ENCODE results near the gene MYO9A. TPM values are rescaled to one million over a fixed set of nuclear protein-coding genes. Genes with fewer than 3 reads are reported as not detected.

The MYO9A gene
- total and polyA plus RNA-seq, 5 donors = 4.9 to 35.8 (median 33.9) TPM

GRCh38 chr15:71791975-71792374 is 326.0 kb downstream of the MYO9A start:
- Histone ChIP-seq H3K4me3 (ENCODE audit: low read length) (no peak overlapping the region), H3K27me3 (ENCODE audit: control insufficient read depth, insufficient read depth) (no peaks in the 10 kb centered on the region), H3K4me1 (ENCODE audit: control insufficient read depth, insufficient read depth, low read length) (no peaks in the 10 kb centered on the region), H3K9me3 (ENCODE audit: control insufficient read depth, low read length) (no peaks in the 10 kb centered on the region), H3K27ac (ENCODE audit: low read length) (no peak overlapping the region)
- DNase-seq = no peak
- no peak for ATAC-seq
- WGBS = 87% methylated on average over 7 of the region's 7 CpGs
- intact Hi-C loops (cut with DNase I) = no loop called here

GRCh38 chr15:71790081-71790480 is 327.9 kb downstream of the MYO9A start:
- ATAC-seq = no peak
- no peak for DNase-seq
- no peaks in the 10 kb centered on the region for H3K9me3 ChIP-seq (ENCODE audit: control insufficient read depth, low read length)
- no peak overlapping the region for H3K27ac ChIP-seq (ENCODE audit: low read length)
- 82% methylated on average over 10 of the region's 10 CpGs for WGBS
- no peaks in the 10 kb centered on the region for H3K4me1 ChIP-seq (ENCODE audit: control insufficient read depth, insufficient read depth, low read length)
- intact Hi-C loops (cut with DNase I) = no loop called here
- no peaks in the 10 kb centered on the region for H3K27me3 ChIP-seq (ENCODE audit: control insufficient read depth, insufficient read depth)
- H3K4me3 ChIP-seq (ENCODE audit: low read length) = no peak overlapping the region

GRCh38 chr15:71789616-71790015 is 328.3 kb downstream of the MYO9A start:
- no peak for DNase-seq
- intact Hi-C loops (cut with DNase I) = loop anchor here in 1 of 4 donors (10.0 kb wide), 1 partner anchor 365 kb away; no protein-coding TSS in a partner anchor
- H3K27ac ChIP-seq (ENCODE audit: low read length) = no peak overlapping the region
- H3K9me3 ChIP-seq (ENCODE audit: control insufficient read depth, low read length) = no peaks in the 10 kb centered on the region
- no peaks in the 10 kb centered on the region for H3K4me1 ChIP-seq (ENCODE audit: control insufficient read depth, insufficient read depth, low read length)
- no peaks in the 10 kb centered on the region for H3K27me3 ChIP-seq (ENCODE audit: control insufficient read depth, insufficient read depth)
- H3K4me3 ChIP-seq (ENCODE audit: low read length) = no peak overlapping the region
- 87% methylated on average over 6 of the region's 6 CpGs for WGBS
- ATAC-seq = no peak

- Histone ChIP-seq H3K4me3 (ENCODE audit: low read length) (no peak overlapping the region), H3K9me3 (ENCODE audit: control insufficient read depth, low read length) (no peaks in the 10 kb centered on the region), H3K4me1 (ENCODE audit: control insufficient read depth, insufficient read depth, low read length) (no peaks in the 10 kb centered on the region), H3K27ac (ENCODE audit: low read length) (no peak overlapping the region), H3K27me3 (ENCODE audit: control insufficient read depth, insufficient read depth) (no peaks in the 10 kb centered on the region)
- no peak for ATAC-seq
- intact Hi-C loops (cut with DNase I) = loop anchor here in 1 of 4 donors (10.0 kb wide), 1 partner anchor 366 kb away; no protein-coding TSS in a partner anchor
- DNase-seq = no peak
- 88% methylated on average over 15 of the region's 15 CpGs for WGBS
These were observed 329.0 kb downstream of the MYO9A start for GRCh38 chr15:71788646-71789579.

GRCh38 chr15:71786673-71787072 is 331.3 kb downstream of the MYO9A start:
- H3K4me3 ChIP-seq (ENCODE audit: low read length) = no peak overlapping the region
- H3K9me3 ChIP-seq (ENCODE audit: control insufficient read depth, low read length) = no peaks in the 10 kb centered on the region
- 82% methylated on average over 7 of the region's 7 CpGs for WGBS
- no peak for ATAC-seq
- H3K27ac ChIP-seq (ENCODE audit: low read length) = no peak overlapping the region
- no peaks in the 10 kb centered on the region for H3K27me3 ChIP-seq (ENCODE audit: control insufficient read depth, insufficient read depth)
- DNase-seq = no peak
- intact Hi-C loops (cut with DNase I) = loop anchor here in 1 of 4 donors (10.0 kb wide), 1 partner anchor 368 kb away; no protein-coding TSS in a partner anchor
- H3K4me1 ChIP-seq (ENCODE audit: control insufficient read depth, insufficient read depth, low read length) = no peaks in the 10 kb centered on the region

DNA sequence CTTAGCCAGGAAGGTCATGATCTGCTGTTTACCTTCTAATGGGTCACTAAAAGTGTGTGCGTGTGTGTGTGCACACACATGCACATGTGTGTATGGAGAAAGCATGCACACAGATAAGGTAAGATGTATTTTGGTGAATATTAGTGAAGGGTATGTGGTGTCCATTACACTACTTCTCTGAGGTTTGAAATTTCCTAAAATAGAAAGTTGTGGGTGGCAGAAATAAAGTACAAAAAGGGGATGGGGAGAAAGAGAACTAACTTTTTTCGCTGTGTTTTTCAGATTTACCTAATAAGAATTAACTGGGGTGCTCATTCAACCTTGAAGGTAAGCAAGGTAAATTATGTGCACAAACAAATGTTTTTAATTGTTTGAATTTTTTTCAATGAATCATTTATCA is 332.0 kb downstream of the MYO9A start:
- H3K4me3 ChIP-seq (ENCODE audit: low read length) = no peak overlapping the region
- no peak overlapping the region for H3K27ac ChIP-seq (ENCODE audit: low read length)
- no peaks in the 10 kb centered on the region for H3K4me1 ChIP-seq (ENCODE audit: control insufficient read depth, insufficient read depth, low read length)
- intact Hi-C loops (cut with DNase I) = loop anchor here in 1 of 4 donors (10.0 kb wide), 1 partner anchor 369 kb away; no protein-coding TSS in a partner anchor
- ATAC-seq = no peak
- no peaks in the 10 kb centered on the region for H3K9me3 ChIP-seq (ENCODE audit: control insufficient read depth, low read length)
- WGBS = 92% methylated on average over 2 of the region's 2 CpGs
- no peak for DNase-seq
- no peaks in the 10 kb centered on the region for H3K27me3 ChIP-seq (ENCODE audit: control insufficient read depth, insufficient read depth)

- 73% methylated on average over 6 of the region's 6 CpGs for WGBS
These were observed 333.2 kb downstream of the MYO9A start for GRCh38 chr15:71784719-71785118.

DNA sequence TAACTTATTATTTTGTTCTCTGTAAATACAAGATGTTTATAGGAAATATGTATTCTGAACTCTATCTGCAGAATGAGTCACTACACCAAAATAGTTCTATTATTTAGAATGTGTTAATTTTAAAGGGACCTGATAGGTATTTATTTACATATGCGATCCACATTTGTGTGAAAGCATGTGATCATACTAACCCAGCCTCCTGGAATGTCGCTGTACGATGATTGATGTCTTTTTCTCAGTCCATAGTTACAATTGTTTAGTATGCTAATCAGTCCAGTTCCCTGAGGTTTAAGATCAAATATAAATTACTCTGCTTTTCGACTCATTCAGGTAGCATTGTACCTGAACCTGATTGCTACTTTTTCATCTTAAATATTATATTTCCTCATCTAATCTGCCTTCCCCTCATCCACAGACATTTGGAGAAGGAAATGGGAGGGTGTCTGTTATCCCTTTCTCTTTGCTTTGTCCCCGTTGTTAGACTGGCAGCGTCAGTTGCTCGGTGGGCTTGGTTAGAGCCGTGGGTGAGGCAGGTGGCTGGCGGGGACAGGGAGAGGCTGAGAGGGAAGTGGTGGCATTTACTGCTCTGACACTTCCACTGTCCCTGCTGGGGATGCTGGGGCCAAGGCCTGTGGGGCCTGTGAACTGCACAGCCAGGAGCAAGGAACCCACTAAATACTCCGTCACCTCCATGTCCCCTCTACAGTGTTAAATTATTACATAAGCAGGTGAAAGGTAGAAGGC is 335.4 kb downstream of the MYO9A start:
- Histone ChIP-seq H3K27me3 (ENCODE audit: control insufficient read depth, insufficient read depth) (no peaks in the 10 kb centered on the region), H3K9me3 (ENCODE audit: control insufficient read depth, low read length) (no peaks in the 10 kb centered on the region), H3K4me1 (ENCODE audit: control insufficient read depth, insufficient read depth, low read length) (no peaks in the 10 kb centered on the region), H3K27ac (ENCODE audit: low read length) (no peak overlapping the region), H3K4me3 (ENCODE audit: low read length) (no peak overlapping the region)
- intact Hi-C loops (cut with DNase I) = loop anchor here in 1 of 4 donors (10.0 kb wide), 1 partner anchor 372 kb away; no protein-coding TSS in a partner anchor
- 79% methylated on average over 10 of the region's 10 CpGs for WGBS
- DNase-seq (no peak), ATAC-seq (no peak)

More at GRCh38 chr15:71784719-71785118, 333.2 kb downstream of the MYO9A start:
- peak in 1 of 2 donors; percentile 37 for ATAC-seq
- DNase-seq = no peak
- Histone ChIP-seq H3K4me1 (ENCODE audit: control insufficient read depth, insufficient read depth, low read length) (no peaks in the 10 kb centered on the region), H3K4me3 (ENCODE audit: low read length) (no peak overlapping the region), H3K9me3 (ENCODE audit: control insufficient read depth, low read length) (no peaks in the 10 kb centered on the region), H3K27me3 (ENCODE audit: control insufficient read depth, insufficient read depth) (no peaks in the 10 kb centered on the region), H3K27ac (ENCODE audit: low read length) (no peak overlapping the region)
- intact Hi-C loops (cut with DNase I) = loop anchor here in 1 of 4 donors (10.0 kb wide), 1 partner anchor 370 kb away; no protein-coding TSS in a partner anchor

GRCh38 chr15:71781965-71782265 is 336.0 kb downstream of the MYO9A start:
- H3K27me3 ChIP-seq (ENCODE audit: control insufficient read depth, insufficient read depth) = no peaks in the 10 kb centered on the region
- H3K4me1 ChIP-seq (ENCODE audit: control insufficient read depth, insufficient read depth, low read length) = no peaks in the 10 kb centered on the region
- H3K4me3 ChIP-seq (ENCODE audit: low read length) = no peak overlapping the region
- intact Hi-C loops (cut with DNase I) = loop anchor here in 1 of 4 donors (10.0 kb wide), 1 partner anchor 373 kb away; no protein-coding TSS in a partner anchor
- 93% methylated on average over 8 of the region's 8 CpGs for WGBS
- no peaks in the 10 kb centered on the region for H3K9me3 ChIP-seq (ENCODE audit: control insufficient read depth, low read length)
- no peak overlapping the region for H3K27ac ChIP-seq (ENCODE audit: low read length)
- no peak for DNase-seq
- ATAC-seq = no peak

GRCh38 chr15:71781179-71781964 is 336.6 kb downstream of the MYO9A start:
- Histone ChIP-seq H3K4me3 (ENCODE audit: low read length) (no peak overlapping the region), H3K4me1 (ENCODE audit: control insufficient read depth, insufficient read depth, low read length) (no peaks in the 10 kb centered on the region), H3K9me3 (ENCODE audit: control insufficient read depth, low read length) (no peaks in the 10 kb centered on the region), H3K27ac (ENCODE audit: low read length) (no peak overlapping the region), H3K27me3 (ENCODE audit: control insufficient read depth, insufficient read depth) (no peaks in the 10 kb centered on the region)
- ATAC-seq (no peak), DNase-seq (no peak)
- intact Hi-C loops (cut with DNase I) = loop anchor here in 1 of 4 donors (10.0 kb wide), 1 partner anchor 373 kb away; no protein-coding TSS in a partner anchor
- WGBS = 91% methylated on average over 9 of the region's 9 CpGs
